Endodermal cell (in vitro differentiated cells): ENCODE results near the gene MTCL1. TPM values are rescaled to one million over a fixed set of nuclear protein-coding genes. Genes with fewer than 3 reads are reported as not detected.

ENCODE experiments used
- DNase-seq: peaks from one replicate; pipeline ENCODE4 v3.0.0-alpha.2; 2017
- H3K27ac ChIP-seq: 2 replicates; pipeline ENCODE4 v1.5.1; 2013; ENCODE audit warnings: mild to moderate bottlenecking, low read depth, low read length, moderate library complexity
- H3K27me3 ChIP-seq: 2 replicates; pipeline ENCODE4 v1.6.1; 2013; ENCODE audit warnings: mild to moderate bottlenecking, low read length, moderate library complexity; ENCODE audit not compliant: insufficient read depth, control insufficient read depth, poor library complexity, severe bottlenecking
- H3K36me3 ChIP-seq: 2 replicates; pipeline ENCODE4 v1.7.0; 2013; ENCODE audit warnings: mild to moderate bottlenecking, low read length, moderate library complexity; ENCODE audit not compliant: control insufficient read depth, insufficient read depth
- H3K4me1 ChIP-seq: one replicate; pipeline ENCODE4 v1.7.0; 2013; ENCODE audit warnings: low read length; ENCODE audit not compliant: control insufficient read depth, insufficient read depth
- H3K4me3 ChIP-seq: 2 replicates; pipeline ENCODE4 v1.5.1; 2013; ENCODE audit warnings: mild to moderate bottlenecking, low read length, moderate library complexity
- H3K9ac ChIP-seq: 2 replicates; pipeline ENCODE4 v1.6.1; 2013; ENCODE audit warnings: mild to moderate bottlenecking, low read length, moderate library complexity; ENCODE audit not compliant: poor library complexity, severe bottlenecking; ENCODE audit errors: extremely low read depth
- H3K9me3 ChIP-seq: 2 replicates; pipeline ENCODE4 v1.6.1; 2013; ENCODE audit warnings: mild to moderate bottlenecking, low read length, moderate library complexity; ENCODE audit not compliant: control insufficient read depth
- H3K27ac Mint-ChIP-seq: 2 replicates; pipeline ENCODE4 v1.8.0; 2020; ENCODE audit warnings: mixed read lengths
- H3K27me3 Mint-ChIP-seq: 2 replicates; pipeline ENCODE4 v1.8.0; 2021; ENCODE audit warnings: mild to moderate bottlenecking, mixed read lengths; ENCODE audit not compliant: insufficient read depth
- H3K36me3 Mint-ChIP-seq: 2 replicates; pipeline ENCODE4 v1.8.0; 2020; ENCODE audit warnings: low read depth, mixed read lengths
- H3K4me1 Mint-ChIP-seq: 2 replicates; pipeline ENCODE4 v1.8.0; 2020; ENCODE audit warnings: mixed read lengths
- H3K4me3 Mint-ChIP-seq: 2 replicates; pipeline ENCODE4 v1.8.0; 2020; ENCODE audit warnings: mild to moderate bottlenecking, moderate library complexity, mixed read lengths
- H3K9me3 Mint-ChIP-seq: 2 replicates; pipeline ENCODE4 v1.8.0; 2020; ENCODE audit warnings: mild to moderate bottlenecking, mixed read lengths
- WGBS, 2 experiments: methylation state at CpG; one replicate each; pipeline versions ENCODE4 v1.1.5 to v1.1.7; 2013; ENCODE audit warnings: missing lambda C conversion rate in 2 of 2, mixed read lengths in 1 of 2; ENCODE audit not compliant: insufficient coverage in 1 of 2, insufficient read length in 1 of 2; 5-methylcytosine and 5-hydroxymethylcytosine counted together
- total RNA-seq, 2 donors: library from RNA; stranded (reverse); fragmentation: NEBNext Ultra II Directional in 1 of 2; extraction: Animal tissue kit (Norgen Biotek cat#: 25700) in 1 of 2; gene quantifications; 2 replicates in 1 of 2; 3 replicates in 1 of 2; pipeline ENCODE4 v1.2.1, GENCODE V29; 2021
- TF ChIP-seq, protein P1 (sequence below): fragments of 200-600 bp; sonication (generic); conservative IDR thresholded peaks from 2 replicates; pipeline ENCODE4 v1.5.0; 2021; ENCODE audit warnings: antibody characterized with exemption, mild to moderate bottlenecking

The MTCL1 gene
- total RNA-seq, 2 donors from 2014 or later: 15.0 to 26.0 TPM

DNA sequence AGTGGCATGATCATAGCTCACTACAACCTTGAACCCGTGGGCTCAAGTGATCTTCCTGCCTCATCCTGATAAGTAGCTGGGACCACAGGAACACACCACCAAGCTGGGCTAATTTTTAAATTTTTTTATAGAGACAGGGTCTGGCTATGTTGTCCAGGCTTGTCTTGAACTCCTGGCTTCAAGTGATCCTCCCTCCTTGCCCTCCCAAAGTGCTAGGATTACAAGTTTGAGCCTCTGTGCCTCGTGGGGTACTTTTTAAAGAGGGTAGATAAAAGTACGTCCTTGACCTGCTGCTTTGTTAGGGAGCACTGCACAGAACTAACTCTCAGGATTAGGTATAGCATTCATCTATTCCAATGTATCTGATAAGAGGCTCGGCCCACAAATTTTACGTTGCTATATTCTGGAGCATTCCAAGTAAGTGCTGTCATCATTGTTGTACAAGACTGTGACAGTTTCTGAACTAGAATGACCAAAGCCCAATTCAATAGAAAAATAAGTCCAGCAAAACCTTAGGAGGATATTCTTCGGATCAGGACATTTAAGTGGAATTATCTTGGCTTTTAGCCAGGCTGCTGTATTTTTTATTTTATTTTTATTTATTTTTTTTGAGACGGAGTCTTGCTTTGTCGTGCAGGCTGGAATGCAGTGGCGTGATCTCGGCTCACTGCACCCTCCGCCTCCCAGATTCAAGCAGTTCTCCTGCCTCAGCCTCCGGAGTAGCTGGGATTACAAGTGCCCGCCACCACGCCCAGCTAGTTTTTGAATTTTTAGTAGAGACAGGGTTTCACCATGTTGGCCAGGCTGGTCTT lies 4.1 kb downstream of the MTCL1 start:
- Mint-ChIP-seq H3K9me3 (peaks cover 8% of the 10 kb centered on the region), H3K4me1 (peaks cover 22% of the 10 kb centered on the region), H3K27ac (no peak overlapping the region), H3K27me3 (peaks cover 9% of the 10 kb centered on the region), H3K36me3 (peaks cover 8% of the 10 kb centered on the region), H3K4me3 (no peak overlapping the region)
- Histone ChIP-seq H3K4me1 (peaks cover 5% of the 10 kb centered on the region), H3K9me3 (no peaks in the 10 kb centered on the region), H3K36me3 (no peaks in the 10 kb centered on the region), H3K27ac (no peak overlapping the region), H3K9ac (no peak overlapping the region), H3K27me3 (peaks cover 17% of the 10 kb centered on the region), H3K4me3 (no peak overlapping the region)
- DNase-seq: no peak
- 90 to 96% methylated on average over 12 to 14 of the region's 14 CpGs for WGBS, 2 experiments
- TF ChIP-seq, protein P1, sequence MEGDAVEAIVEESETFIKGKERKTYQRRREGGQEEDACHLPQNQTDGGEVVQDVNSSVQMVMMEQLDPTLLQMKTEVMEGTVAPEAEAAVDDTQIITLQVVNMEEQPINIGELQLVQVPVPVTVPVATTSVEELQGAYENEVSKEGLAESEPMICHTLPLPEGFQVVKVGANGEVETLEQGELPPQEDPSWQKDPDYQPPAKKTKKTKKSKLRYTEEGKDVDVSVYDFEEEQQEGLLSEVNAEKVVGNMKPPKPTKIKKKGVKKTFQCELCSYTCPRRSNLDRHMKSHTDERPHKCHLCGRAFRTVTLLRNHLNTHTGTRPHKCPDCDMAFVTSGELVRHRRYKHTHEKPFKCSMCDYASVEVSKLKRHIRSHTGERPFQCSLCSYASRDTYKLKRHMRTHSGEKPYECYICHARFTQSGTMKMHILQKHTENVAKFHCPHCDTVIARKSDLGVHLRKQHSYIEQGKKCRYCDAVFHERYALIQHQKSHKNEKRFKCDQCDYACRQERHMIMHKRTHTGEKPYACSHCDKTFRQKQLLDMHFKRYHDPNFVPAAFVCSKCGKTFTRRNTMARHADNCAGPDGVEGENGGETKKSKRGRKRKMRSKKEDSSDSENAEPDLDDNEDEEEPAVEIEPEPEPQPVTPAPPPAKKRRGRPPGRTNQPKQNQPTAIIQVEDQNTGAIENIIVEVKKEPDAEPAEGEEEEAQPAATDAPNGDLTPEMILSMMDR: no peak

DNA sequence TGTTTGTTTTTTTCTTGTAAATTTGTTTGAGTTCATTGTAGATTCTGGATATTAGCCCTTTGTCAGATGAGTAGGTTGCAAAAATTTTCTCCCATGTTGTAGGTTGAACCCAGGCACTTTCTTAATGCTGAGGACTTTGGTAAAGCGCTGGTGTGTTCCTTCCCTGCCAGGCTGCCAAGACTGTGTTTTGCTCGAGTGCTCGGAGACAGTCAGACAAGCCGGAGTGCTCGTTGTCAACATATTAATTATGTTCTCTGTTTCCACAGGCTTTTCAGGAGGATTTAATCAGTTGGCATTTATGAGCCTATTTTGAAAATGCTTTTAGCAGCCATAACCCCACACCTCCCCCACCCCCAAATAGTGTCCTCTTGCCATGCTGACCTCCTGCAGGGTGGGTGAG lies 6.4 kb downstream of the MTCL1 start:
- 86 to 98% methylated on average over 1 to 5 of the region's 5 CpGs for WGBS, 2 experiments
- TF ChIP-seq, protein P1: no peak
- no peak overlapping the region for H3K4me3 ChIP-seq
- peaks cover 5% of the 10 kb centered on the region for H3K27me3 Mint-ChIP-seq
- no peak overlapping the region for H3K27ac Mint-ChIP-seq
- H3K9ac ChIP-seq: no peak overlapping the region
- no peak for DNase-seq
- H3K36me3 Mint-ChIP-seq: peaks cover 8% of the 10 kb centered on the region
- H3K4me1 ChIP-seq: peaks cover 5% of the 10 kb centered on the region
- no peaks in the 10 kb centered on the region for H3K9me3 ChIP-seq
- H3K36me3 ChIP-seq: no peaks in the 10 kb centered on the region
- H3K27ac ChIP-seq: no peak overlapping the region
- peaks cover 24% of the 10 kb centered on the region for H3K4me1 Mint-ChIP-seq
- H3K4me3 Mint-ChIP-seq: no peak overlapping the region
- peaks cover 8% of the 10 kb centered on the region for H3K9me3 Mint-ChIP-seq
- peaks cover 7% of the 10 kb centered on the region for H3K27me3 ChIP-seq

DNA sequence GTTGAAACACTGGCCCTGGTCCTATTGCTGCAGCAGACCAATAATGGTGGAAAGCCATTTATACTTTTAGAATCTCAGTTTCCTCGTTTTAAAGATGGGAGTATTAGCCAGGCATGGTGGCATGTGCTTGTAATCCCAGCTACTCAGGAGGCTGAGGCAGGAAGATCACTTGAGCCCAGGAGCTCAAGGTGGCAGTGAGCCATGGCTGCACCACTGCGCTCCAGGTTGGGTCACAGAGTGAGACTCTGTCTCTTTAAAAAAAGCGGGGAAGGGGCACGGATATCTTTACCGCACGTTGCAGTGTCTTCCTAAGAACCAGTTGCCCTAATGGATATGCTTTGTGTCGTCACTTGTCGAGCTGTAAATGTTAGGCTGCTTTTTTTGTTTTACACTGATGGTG lies 8.3 kb downstream of the MTCL1 start:
- H3K36me3 ChIP-seq: no peaks in the 10 kb centered on the region
- no peak overlapping the region for H3K4me3 Mint-ChIP-seq
- H3K9ac ChIP-seq: no peak overlapping the region
- H3K27me3 ChIP-seq: no peaks in the 10 kb centered on the region
- peaks cover 3% of the 10 kb centered on the region for H3K4me1 ChIP-seq
- no peaks in the 10 kb centered on the region for H3K9me3 ChIP-seq
- H3K27me3 Mint-ChIP-seq: no peaks in the 10 kb centered on the region
- H3K36me3 Mint-ChIP-seq: peaks cover 8% of the 10 kb centered on the region
- no peak for DNase-seq
- peaks cover 28% of the 10 kb centered on the region for H3K4me1 Mint-ChIP-seq
- H3K27ac ChIP-seq: no peak overlapping the region
- no peak overlapping the region for H3K4me3 ChIP-seq
- 83 to 90% methylated on average over 8 of the region's 8 CpGs for WGBS, 2 experiments
- peaks cover 8% of the 10 kb centered on the region for H3K9me3 Mint-ChIP-seq
- TF ChIP-seq, protein P1: no peak
- no peak overlapping the region for H3K27ac Mint-ChIP-seq
